ENCODE measurements around the gene ANKRD11. TPM values are rescaled to one million over a fixed set of nuclear protein-coding genes. Genes with fewer than 3 reads are reported as not detected.

Gene ANKRD11
- total and polyA plus RNA-seq, 2 donors (not counting 3 experiments of a cell fraction or from before 2014, with no cell fraction given) = 55.8 to 191 TPM

- Histone ChIP-seq H3K9me3 (replicated peaks; ENCODE audit: control insufficient read depth, insufficient read depth, low read length) (no peaks in the 10 kb centered on the region), H4K20me1 (replicated peaks; ENCODE audit: control insufficient read depth, extremely low read depth, insufficient read depth, low read length) (no peaks in the 10 kb centered on the region), H3K4me3 (replicated peaks in 1 of 3; ENCODE audit: insufficient read depth in 1 of 3, low read depth in 1 of 3, low read length in 3 of 3) (no peak overlapping the region), H3K27me3 (ENCODE audit: control insufficient read depth in 2 of 2, insufficient read depth in 2 of 2, low read length in 2 of 2) (no peaks in the 10 kb centered on the region), H3K9me1 (replicated peaks; ENCODE audit: control insufficient read depth, extremely low read depth, insufficient read depth, low read length) (no peaks in the 10 kb centered on the region), H2AFZ (ENCODE audit: low read depth, low read length) (no peak overlapping the region), H3K9ac (replicated peaks; ENCODE audit: extremely low read depth, insufficient read depth, low read length) (no peak overlapping the region), H3K36me3 (ENCODE audit: control insufficient read depth in 2 of 2, extremely low read depth in 1 of 2, insufficient read depth in 2 of 2, low read length in 2 of 2) (peaks cover 0 to 12% of the 10 kb centered on the region in 2 experiments), H3K4me1 (ENCODE audit: control insufficient read depth, extremely low read depth, insufficient read depth, low read length) (peaks cover 15% of the 10 kb centered on the region), H3K27ac (ENCODE audit: insufficient read depth, low read depth, low read length) (no peak overlapping the region), H3K4me2 (ENCODE audit: insufficient read depth, low read length) (no peak overlapping the region), H3K79me2 (ENCODE audit: control insufficient read depth, insufficient read depth, low read length) (peaks cover 64% of the 10 kb centered on the region)
- DNase-seq (ENCODE audit: low read depth, low spot score) (no peak), FAIRE-seq (no peak)
- no TSS peak for BruUV-seq (replicated peaks)
- TF ChIP-seq CTCF (IDR thresholded peaks at IDR 0.05; ENCODE audit: extremely low read depth in 1 of 2, insufficient read depth in 1 of 2, low read depth in 1 of 2, low read length in 2 of 2) (no peak), EZH2 (IDR thresholded peaks at IDR 0.05; ENCODE audit: borderline replicate concordance, low read depth, low read length, severe bottlenecking) (no peak), JUN (IDR thresholded peaks at IDR 0.05; ENCODE audit: borderline replicate concordance, insufficient read depth, insufficient read length, low read depth) (no peak), POLR2AphosphoS5 (IDR thresholded peaks at IDR 0.05; ENCODE audit: insufficient read depth, low read depth, low read length) (no peak), POLR2A (IDR thresholded peaks at IDR 0.05; ENCODE audit: low read depth, low read length) (no peak), GATA2 (IDR thresholded peaks at IDR 0.05; ENCODE audit: insufficient read depth, insufficient read length, low read depth, low read length) (no peak), MYC (IDR thresholded peaks at IDR 0.05; ENCODE audit: low read depth, low read length) (no peak), FOS (IDR thresholded peaks at IDR 0.05; ENCODE audit: borderline replicate concordance, insufficient read depth, low read length) (no peak)
- TF ChIP-seq, protein P1, sequence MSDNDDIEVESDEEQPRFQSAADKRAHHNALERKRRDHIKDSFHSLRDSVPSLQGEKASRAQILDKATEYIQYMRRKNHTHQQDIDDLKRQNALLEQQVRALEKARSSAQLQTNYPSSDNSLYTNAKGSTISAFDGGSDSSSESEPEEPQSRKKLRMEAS (IDR thresholded peaks at IDR 0.05; ENCODE audit: insufficient read depth, insufficient read length) = no peak
- POLR2A ChIA-PET = no interaction called here
- CTCF ChIA-PET = interaction anchor here (0.6 to 2.1 kb wide), 13 partner anchors 9 to 264 kb away, joined by 3 to 6 read pairs (median 3); no protein-coding TSS in a partner anchor
- dilution Hi-C loops (cut with MboI; ENCODE audit: extremely low pct_ligation_motif_present, low sequenced_read_pairs) = no loop called here
- intact Hi-C loops (cut with micrococcal nuclease) = no loop called here
These were observed 196.9 kb downstream of the ANKRD11 start for GRCh38 chr16:89293276-89294143.
